Measurements from ENCODE around the gene OCA2.

The OCA2 gene

GRCh38 chr15:27869697-27870281 lies 229.3 kb downstream of the OCA2 start:
- Histone ChIP-seq H3K27ac (ENCODE audit: low read length) (no peak overlapping the region), H3K4me3 (ENCODE audit: low read length) (no peak overlapping the region), H3K9ac (ENCODE audit: low read depth, low read length) (no peak overlapping the region), H3K9me3 (ENCODE audit: insufficient read depth, low read depth, low read length) (no peaks in the 10 kb centered on the region), H3K4me1 (ENCODE audit: insufficient read depth, low read length) (peaks cover 3% of the 10 kb centered on the region; the same call in 1 of the 2 replicates), H3K27me3 (ENCODE audit: insufficient read depth, low read length) (no peaks in the 10 kb centered on the region), H3K36me3 (ENCODE audit: insufficient read depth, low read depth, low read length) (no peaks in the 10 kb centered on the region)

- H3K27ac ChIP-seq (ENCODE audit: low read length), result no peak overlapping the region
- no peak overlapping the region for H3K4me3 ChIP-seq (ENCODE audit: low read length)
- no peaks in the 10 kb centered on the region for H3K9me3 ChIP-seq (ENCODE audit: insufficient read depth, low read depth, low read length)
Measured at GRCh38 chr15:27868828-27869404, 230.2 kb downstream of the OCA2 start.

GRCh38 chr15:27867861-27868260 lies 231.3 kb downstream of the OCA2 start:
- H3K4me3 ChIP-seq (ENCODE audit: low read length), result no peak overlapping the region
- H3K27ac ChIP-seq (ENCODE audit: low read length), result no peak overlapping the region
- no peak overlapping the region for H3K9ac ChIP-seq (ENCODE audit: low read depth, low read length)
- H3K27me3 ChIP-seq (ENCODE audit: insufficient read depth, low read length), result no peaks in the 10 kb centered on the region
- no peaks in the 10 kb centered on the region for H3K36me3 ChIP-seq (ENCODE audit: insufficient read depth, low read depth, low read length)
- peaks cover 3% of the 10 kb centered on the region; the same call in 1 of the 2 replicates for H3K4me1 ChIP-seq (ENCODE audit: insufficient read depth, low read length)
- H3K9me3 ChIP-seq (ENCODE audit: insufficient read depth, low read depth, low read length), result no peaks in the 10 kb centered on the region

More at GRCh38 chr15:27868828-27869404, 230.2 kb downstream of the OCA2 start:
- H3K4me1 ChIP-seq (ENCODE audit: insufficient read depth, low read length), result peaks cover 3% of the 10 kb centered on the region; the same call in 1 of the 2 replicates
- H3K9ac ChIP-seq (ENCODE audit: low read depth, low read length), result no peak overlapping the region
- no peaks in the 10 kb centered on the region for H3K36me3 ChIP-seq (ENCODE audit: insufficient read depth, low read depth, low read length)
- H3K27me3 ChIP-seq (ENCODE audit: insufficient read depth, low read length), result no peaks in the 10 kb centered on the region

DNA sequence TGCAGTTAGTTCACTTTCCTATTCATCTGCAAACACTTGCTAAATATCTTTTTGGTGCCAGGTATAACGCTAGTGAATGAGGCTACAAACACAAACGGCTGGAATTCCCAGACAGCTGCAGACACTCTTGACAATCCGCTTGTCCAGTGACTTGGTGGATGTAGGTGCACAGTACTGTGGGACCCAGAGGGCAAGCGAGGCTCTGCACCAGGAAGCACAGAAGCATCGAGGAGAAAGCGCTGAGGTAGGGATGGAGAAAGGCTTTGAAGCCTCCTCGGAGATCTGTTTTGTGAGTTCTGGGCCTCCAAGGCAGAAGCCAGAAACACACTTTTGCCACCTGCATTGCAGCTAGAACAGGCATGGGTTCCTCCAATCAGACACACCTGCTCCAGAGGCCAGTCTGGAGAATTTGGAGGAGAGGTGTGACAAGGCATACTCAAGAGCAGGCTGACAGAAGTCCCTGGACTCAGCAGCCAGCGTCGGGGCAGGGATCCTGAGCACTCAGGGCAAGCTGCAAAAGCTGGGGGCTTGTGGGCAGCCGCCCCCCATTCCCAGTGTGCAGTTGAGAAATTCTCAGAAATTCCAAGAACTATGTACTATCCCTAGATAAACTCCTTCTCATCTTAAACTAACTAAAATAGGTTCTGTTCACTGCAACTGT lies 232.5 kb downstream of the OCA2 start:
- Histone ChIP-seq H3K4me1 (ENCODE audit: insufficient read depth, low read length) (peaks cover 3% of the 10 kb centered on the region; the same call in 1 of the 2 replicates), H3K36me3 (ENCODE audit: insufficient read depth, low read depth, low read length) (no peaks in the 10 kb centered on the region), H3K27ac (ENCODE audit: low read length) (no peak overlapping the region), H3K4me3 (ENCODE audit: low read length) (no peak overlapping the region), H3K27me3 (ENCODE audit: insufficient read depth, low read length) (no peaks in the 10 kb centered on the region), H3K9me3 (ENCODE audit: insufficient read depth, low read depth, low read length) (peaks cover 5% of the 10 kb centered on the region; the same call in 1 of the 2 replicates), H3K9ac (ENCODE audit: low read depth, low read length) (no peak overlapping the region)

DNA sequence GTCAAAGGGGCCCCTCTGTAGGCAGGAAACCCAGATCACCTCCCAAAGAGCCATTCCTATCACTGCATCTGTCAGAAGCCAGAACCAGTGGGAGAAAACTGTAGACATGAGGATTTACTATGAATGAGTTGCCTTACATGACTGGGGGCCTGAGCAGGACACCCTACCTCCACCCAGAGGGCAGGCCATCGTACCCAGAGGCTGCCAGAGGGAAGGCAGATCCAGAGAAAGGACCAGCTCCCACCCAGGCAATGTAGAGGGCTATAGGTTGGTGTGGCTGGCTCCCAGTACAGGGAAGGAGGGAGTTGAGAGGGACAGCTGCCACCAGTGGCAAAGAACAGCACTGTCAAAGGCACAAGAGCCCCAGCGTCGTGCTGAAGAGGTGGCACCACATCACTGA lies 233.2 kb downstream of the OCA2 start:
- no peaks in the 10 kb centered on the region for H3K27me3 ChIP-seq (ENCODE audit: insufficient read depth, low read length)
- H3K4me3 ChIP-seq (ENCODE audit: low read length), result no peak overlapping the region
- peaks cover 3% of the 10 kb centered on the region; the same call in 1 of the 2 replicates for H3K4me1 ChIP-seq (ENCODE audit: insufficient read depth, low read length)
- H3K27ac ChIP-seq (ENCODE audit: low read length), result no peak overlapping the region
- H3K9ac ChIP-seq (ENCODE audit: low read depth, low read length), result no peak overlapping the region
- H3K36me3 ChIP-seq (ENCODE audit: insufficient read depth, low read depth, low read length), result no peaks in the 10 kb centered on the region
- peaks cover 5% of the 10 kb centered on the region; the same call in 1 of the 2 replicates for H3K9me3 ChIP-seq (ENCODE audit: insufficient read depth, low read depth, low read length)

DNA sequence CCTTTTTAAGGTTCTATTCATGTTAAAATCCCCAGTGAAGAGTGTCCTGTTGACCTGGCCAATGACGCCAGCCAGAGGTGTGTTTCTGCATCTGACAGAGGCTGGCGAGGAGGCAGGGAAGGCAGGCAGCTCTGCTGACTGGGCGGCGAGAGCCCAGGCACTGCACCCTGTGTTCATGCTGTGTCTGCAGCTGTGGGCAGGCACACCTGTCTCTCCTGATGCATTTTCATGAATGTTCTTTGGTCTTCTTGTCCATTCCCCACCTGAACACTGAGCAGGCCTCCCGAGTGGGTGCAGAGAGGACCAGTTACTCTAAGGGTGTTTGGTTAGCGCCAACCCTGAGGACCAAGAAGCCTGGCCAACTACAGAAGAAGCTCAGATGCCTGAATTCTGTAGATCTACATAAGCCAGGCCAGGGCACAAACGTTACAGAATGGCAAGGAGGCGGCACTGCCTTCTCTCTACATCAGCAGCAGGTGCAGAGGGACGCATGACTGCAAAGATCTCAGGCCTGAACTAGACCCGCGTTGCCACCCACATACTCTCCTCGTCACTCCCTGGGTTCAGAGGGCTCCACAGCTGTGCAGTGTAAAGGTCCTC lies 233.7 kb downstream of the OCA2 start:
- Histone ChIP-seq H3K4me3 (ENCODE audit: low read length) (no peak overlapping the region), H3K4me1 (ENCODE audit: insufficient read depth, low read length) (peaks cover 3% of the 10 kb centered on the region; the same call in 1 of the 2 replicates), H3K9ac (ENCODE audit: low read depth, low read length) (no peak overlapping the region), H3K27ac (ENCODE audit: low read length) (no peak overlapping the region), H3K27me3 (ENCODE audit: insufficient read depth, low read length) (no peaks in the 10 kb centered on the region), H3K36me3 (ENCODE audit: insufficient read depth, low read depth, low read length) (no peaks in the 10 kb centered on the region), H3K9me3 (ENCODE audit: insufficient read depth, low read depth, low read length) (peaks cover 5% of the 10 kb centered on the region; the same call in 1 of the 2 replicates)

- Histone ChIP-seq H3K9me3 (ENCODE audit: insufficient read depth, low read depth, low read length) (peaks cover 5% of the 10 kb centered on the region; the same call in 1 of the 2 replicates), H3K9ac (ENCODE audit: low read depth, low read length) (no peak overlapping the region), H3K4me3 (ENCODE audit: low read length) (no peak overlapping the region), H3K27me3 (ENCODE audit: insufficient read depth, low read length) (no peaks in the 10 kb centered on the region), H3K27ac (ENCODE audit: low read length) (no peak overlapping the region), H3K4me1 (ENCODE audit: insufficient read depth, low read length) (peaks cover 3% of the 10 kb centered on the region; the same call in 1 of the 2 replicates), H3K36me3 (ENCODE audit: insufficient read depth, low read depth, low read length) (no peaks in the 10 kb centered on the region)
Measured at GRCh38 chr15:27864719-27865118, 234.4 kb downstream of the OCA2 start.

GRCh38 chr15:27864086-27864485 lies 235.0 kb downstream of the OCA2 start:
- peaks cover 5% of the 10 kb centered on the region; the same call in 1 of the 2 replicates for H3K9me3 ChIP-seq (ENCODE audit: insufficient read depth, low read depth, low read length)
- H3K36me3 ChIP-seq (ENCODE audit: insufficient read depth, low read depth, low read length), result no peaks in the 10 kb centered on the region
- no peak overlapping the region for H3K27ac ChIP-seq (ENCODE audit: low read length)
- H3K4me3 ChIP-seq (ENCODE audit: low read length), result no peak overlapping the region
- no peak overlapping the region for H3K9ac ChIP-seq (ENCODE audit: low read depth, low read length)
- peaks cover 3% of the 10 kb centered on the region; the same call in 1 of the 2 replicates for H3K4me1 ChIP-seq (ENCODE audit: insufficient read depth, low read length)
- H3K27me3 ChIP-seq (ENCODE audit: insufficient read depth, low read length), result no peaks in the 10 kb centered on the region

DNA sequence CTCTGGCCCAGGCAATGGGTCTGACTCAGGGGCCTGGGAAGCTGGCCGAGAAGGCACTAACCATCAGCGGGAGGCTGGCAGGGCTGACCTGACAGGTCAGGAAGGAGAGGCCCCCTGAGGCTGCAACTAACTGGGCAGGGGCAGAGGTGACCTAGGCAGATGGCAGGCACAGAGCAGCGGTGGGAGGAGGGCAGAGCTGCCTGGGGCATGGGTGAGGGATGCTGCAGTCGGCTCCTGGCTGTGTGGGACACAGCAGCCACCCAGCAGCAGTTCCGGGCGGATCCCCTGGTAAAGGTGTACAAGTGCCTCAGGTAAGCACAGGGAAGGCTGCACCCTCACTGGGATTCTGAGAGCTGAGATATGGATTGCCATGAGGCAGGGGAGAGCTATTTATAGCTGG lies 236.1 kb downstream of the OCA2 start:
- H3K27ac ChIP-seq (ENCODE audit: low read length), result no peak overlapping the region
- no peak overlapping the region for H3K4me3 ChIP-seq (ENCODE audit: low read length)
- no peaks in the 10 kb centered on the region for H3K36me3 ChIP-seq (ENCODE audit: insufficient read depth, low read depth, low read length)
- H3K9me3 ChIP-seq (ENCODE audit: insufficient read depth, low read depth, low read length), result peaks cover 5% of the 10 kb centered on the region; the same call in 1 of the 2 replicates
- H3K4me1 ChIP-seq (ENCODE audit: insufficient read depth, low read length), result peaks cover 3% of the 10 kb centered on the region; the same call in 1 of the 2 replicates
- no peak overlapping the region for H3K9ac ChIP-seq (ENCODE audit: low read depth, low read length)
- no peaks in the 10 kb centered on the region for H3K27me3 ChIP-seq (ENCODE audit: insufficient read depth, low read length)

GRCh38 chr15:27861171-27861570 lies 237.9 kb downstream of the OCA2 start:
- Histone ChIP-seq H3K27ac (ENCODE audit: low read length) (no peak overlapping the region), H3K4me3 (ENCODE audit: low read length) (no peak overlapping the region), H3K4me1 (ENCODE audit: insufficient read depth, low read length) (no peaks in the 10 kb centered on the region), H3K9me3 (ENCODE audit: insufficient read depth, low read depth, low read length) (peaks cover 5% of the 10 kb centered on the region; the same call in 1 of the 2 replicates), H3K36me3 (ENCODE audit: insufficient read depth, low read depth, low read length) (no peaks in the 10 kb centered on the region), H3K27me3 (ENCODE audit: insufficient read depth, low read length) (no peaks in the 10 kb centered on the region), H3K9ac (ENCODE audit: low read depth, low read length) (no peak overlapping the region)

DNA sequence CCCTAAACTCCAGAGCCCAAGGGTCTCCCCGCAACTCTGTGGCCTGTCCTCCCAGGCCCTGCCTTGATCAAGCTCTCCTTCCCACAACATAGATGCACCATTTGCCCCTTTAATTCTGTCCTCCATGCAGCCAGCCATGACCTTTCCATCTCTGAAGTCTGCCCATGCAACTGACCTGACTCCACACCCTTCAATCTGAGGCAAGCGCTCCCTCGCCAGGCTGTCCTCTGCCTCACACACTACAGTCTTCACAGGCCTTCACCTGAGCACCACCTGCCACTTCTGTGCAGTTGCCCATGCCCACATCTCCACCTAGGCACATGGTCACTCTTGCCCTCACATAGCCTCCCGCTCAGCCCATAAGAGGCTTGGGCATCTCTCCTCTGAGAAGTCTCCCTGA lies 244.0 kb downstream of the OCA2 start:
- H3K4me3 ChIP-seq (ENCODE audit: low read length), result no peak overlapping the region
- no peaks in the 10 kb centered on the region for H3K36me3 ChIP-seq (ENCODE audit: insufficient read depth, low read depth, low read length)
- H3K4me1 ChIP-seq (ENCODE audit: insufficient read depth, low read length), result no peaks in the 10 kb centered on the region
- H3K27me3 ChIP-seq (ENCODE audit: insufficient read depth, low read length), result no peaks in the 10 kb centered on the region
- no peak overlapping the region for H3K27ac ChIP-seq (ENCODE audit: low read length)
- H3K9ac ChIP-seq (ENCODE audit: low read depth, low read length), result no peak overlapping the region
- no peaks in the 10 kb centered on the region for H3K9me3 ChIP-seq (ENCODE audit: insufficient read depth, low read depth, low read length)
